GM15510 (cell line): ENCODE data around the gene BTG2.
A peak's percentile ranks its signal among the peaks of the same experiment; 100 is the strongest.

Experiments
- POLR2A ChIP-seq: IDR thresholded peaks from 3 replicates; pipeline ENCODE4 v1.6.1; 2011; ENCODE audit warnings: borderline replicate concordance; ENCODE audit not compliant: insufficient read length; ENCODE audit errors: extremely low read depth

Gene BTG2

DNA sequence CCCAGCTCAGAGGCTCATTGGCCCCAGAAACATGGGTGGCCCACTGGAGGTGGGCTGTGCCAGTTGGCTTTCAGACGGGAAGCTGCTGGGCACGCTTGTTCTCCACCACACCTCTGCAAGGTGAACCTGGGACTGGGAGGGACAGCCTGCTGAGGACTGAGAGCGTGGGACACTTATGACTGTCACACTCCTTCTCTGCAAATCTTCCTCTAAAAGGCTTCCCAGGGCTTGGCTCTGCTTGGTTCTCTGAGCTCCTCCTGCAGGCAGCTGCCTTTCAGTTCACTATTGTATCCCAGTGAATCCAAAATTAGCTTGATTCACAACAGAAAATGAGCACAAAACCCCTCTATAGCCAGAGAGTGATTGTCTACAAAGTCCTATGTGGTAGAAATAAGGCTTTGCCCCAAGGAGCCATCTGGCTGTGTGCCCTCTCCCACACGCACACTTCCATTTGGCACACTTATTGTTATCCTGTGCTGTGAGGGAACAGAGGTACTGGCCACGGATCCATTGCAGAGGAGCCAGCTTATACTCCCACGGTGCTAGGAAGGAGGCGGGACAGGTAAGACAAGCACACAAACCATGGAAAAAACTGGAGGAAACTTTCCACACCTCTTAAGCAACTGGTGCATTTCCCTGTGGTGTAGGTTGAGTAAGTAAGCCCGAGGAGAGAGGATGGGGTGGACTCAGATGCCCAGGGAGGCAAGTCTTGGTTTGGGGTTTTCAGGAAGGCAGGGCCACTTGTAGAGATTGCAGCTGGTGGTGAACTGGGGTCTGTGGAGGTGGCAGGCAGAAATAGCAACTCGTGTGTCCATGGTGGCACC is 18.9 kb upstream of the BTG2 start:
- TF ChIP-seq POLR2A, result no peak

DNA sequence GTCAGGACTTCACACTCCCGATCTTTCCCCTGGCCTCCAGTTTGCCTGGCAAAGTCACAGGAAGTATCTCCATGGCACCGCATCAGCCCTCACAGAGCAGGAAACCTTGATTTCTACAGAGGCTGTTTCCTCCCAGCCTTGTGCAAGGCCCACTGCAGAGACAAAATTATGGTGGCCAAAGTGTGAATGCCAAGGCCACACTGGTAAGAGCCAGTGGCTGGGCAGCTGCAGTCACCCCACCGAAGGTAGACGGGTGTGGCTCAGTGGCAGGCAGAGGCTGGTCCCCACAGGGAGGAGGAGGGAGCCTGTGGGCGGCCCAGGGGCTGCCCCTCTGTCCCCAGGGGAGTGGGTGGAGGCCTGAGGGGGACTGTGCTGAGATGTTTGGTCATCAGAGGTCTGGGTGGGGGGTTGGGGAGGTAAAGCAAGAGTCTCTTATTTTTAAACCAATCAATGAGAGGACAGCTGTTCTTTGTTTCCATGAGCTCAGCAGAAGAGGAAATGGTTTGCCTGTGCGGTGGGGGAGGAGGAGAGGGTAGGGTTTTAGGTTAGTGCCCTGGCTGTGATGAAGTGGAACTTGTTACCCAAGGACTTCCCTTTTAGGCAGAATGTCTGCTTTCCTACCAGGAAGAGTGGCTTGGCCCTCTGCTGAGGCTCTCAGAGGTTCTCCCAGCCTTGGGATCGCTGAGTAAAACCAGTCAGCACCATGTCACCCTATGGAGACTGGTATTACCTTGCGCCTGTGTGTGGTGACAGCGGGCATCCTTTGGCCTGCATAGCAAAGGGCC is 18.0 kb upstream of the BTG2 start:
- peak; percentile 70 for TF ChIP-seq POLR2A

DNA sequence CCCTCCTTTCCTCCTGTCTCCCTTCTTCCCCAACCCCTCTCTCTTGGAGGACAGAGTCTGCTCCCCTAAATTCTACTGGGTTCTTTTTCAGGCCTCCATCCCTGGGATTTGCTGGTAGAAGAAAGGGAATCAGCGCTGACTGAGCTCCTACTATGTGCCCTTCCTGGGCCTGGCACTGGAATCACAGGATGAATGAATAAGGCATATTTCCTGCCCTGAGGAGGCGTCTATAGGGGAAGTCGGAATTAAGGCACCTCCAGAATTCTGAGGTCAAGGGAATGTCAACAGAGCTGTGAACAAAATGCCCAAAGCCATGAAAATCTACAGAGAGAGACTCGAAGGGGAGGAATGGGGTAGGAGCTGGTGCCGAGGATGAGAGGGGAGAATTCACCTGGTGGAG is 17.4 kb upstream of the BTG2 start:
- TF ChIP-seq POLR2A, result no peak

DNA sequence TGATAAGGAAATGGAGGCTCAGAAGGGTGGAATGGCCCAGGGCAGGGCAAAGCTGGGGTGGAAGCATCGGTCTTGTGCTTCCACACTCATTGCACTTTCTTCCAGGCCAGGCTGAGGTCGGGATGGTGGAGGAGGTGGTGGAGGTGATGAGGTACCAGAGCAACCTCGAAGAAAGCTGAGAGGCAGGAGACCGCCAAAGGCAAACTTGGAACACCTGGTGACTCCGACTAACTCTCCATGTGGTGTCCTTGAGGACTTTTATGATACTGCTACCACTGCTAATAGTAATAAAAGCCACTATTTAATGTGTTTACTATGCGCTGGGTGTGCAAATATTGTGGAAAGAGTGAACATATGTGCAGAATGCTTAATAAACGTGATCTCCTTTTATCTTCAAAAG is 16.9 kb upstream of the BTG2 start:
- TF ChIP-seq POLR2A, result no peak

DNA sequence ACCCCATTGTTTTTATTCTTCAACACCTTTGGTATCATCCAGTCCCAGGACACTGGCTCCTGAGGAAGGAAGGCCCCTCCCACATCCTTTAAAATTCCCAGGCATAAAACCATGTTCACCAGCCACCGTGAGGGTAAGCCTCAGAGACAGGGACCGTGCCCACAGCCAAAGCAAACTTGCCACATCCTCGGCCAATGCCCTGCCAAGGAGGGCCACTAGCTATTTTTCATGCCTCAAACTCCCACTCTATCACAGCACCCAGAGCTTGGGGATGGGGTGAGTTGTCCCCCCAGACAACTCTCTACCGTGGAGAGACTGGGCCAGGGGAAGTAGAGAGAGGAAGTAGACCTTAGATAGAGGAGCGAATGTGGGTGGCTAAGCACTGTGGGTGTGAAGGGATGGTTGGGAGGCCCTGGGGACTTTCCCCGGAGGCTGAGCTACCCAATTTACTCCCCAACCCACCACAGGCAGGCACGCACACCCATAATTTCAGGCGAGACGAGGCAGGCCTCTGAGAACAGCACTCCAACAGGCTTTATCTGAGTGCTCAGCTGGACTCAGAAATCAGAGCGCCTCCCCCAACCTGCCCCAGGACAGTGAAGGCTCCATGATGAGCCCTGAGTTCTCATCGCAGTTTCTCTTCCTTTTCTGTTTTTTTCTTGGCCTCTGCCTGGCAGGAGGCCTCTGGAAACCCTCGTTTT is 15.9 kb upstream of the BTG2 start:
- peak; percentile 68 for TF ChIP-seq POLR2A

DNA sequence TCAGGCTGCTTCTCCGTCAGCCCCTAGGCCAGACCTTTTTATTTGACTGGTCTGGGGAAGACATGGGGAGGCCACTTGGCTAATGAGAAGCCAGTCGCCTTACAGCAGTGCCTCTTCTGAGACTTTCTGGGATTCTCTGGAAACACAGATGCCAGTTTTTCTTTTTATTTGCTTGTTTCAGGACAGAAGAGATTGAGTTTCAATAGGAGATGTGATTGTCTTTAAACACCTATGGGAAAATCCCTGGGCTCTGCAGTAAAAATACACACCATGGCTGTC is 15.4 kb upstream of the BTG2 start:
- no peak for TF ChIP-seq POLR2A

DNA sequence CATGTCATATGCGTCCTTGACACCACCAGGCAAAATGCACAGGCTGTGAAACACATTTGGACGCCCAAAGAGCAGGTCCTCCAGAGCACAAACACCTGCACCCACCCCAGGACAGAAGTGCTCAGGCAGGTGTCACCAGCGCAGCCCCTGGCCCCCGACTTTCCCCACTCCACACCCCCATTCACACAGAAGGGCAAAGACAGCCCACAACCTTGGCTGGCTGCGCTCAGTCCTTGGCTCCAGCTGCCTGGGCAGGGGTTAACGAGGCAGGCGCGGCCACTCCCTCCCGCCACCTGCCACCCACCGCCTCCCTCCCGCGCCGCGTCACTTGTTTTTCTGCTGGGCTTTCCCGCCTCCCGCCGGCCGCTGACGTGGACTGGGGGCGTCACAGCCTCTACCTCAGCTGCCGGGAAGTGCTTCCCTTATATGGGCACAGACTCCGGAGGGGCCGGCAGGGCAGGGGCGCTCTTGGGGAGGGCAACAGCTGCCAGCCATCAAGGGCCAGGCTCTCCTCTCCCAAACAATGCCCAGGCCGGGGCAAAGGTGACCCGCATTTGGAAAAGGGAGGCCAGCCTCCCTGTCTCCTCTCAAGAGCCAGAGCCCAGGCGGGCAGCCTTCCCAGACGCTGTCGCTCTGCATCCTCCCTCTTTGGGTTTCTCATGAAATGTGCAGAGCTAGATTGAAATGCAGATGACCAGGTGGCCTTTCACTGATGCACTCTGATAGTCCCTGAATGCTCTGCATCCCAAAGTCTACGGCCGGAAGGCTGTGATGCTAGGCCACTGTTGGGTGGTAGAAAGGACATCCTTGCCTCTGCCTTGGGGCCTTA is 14.8 kb upstream of the BTG2 start:
- peak; percentile 73 for TF ChIP-seq POLR2A

DNA sequence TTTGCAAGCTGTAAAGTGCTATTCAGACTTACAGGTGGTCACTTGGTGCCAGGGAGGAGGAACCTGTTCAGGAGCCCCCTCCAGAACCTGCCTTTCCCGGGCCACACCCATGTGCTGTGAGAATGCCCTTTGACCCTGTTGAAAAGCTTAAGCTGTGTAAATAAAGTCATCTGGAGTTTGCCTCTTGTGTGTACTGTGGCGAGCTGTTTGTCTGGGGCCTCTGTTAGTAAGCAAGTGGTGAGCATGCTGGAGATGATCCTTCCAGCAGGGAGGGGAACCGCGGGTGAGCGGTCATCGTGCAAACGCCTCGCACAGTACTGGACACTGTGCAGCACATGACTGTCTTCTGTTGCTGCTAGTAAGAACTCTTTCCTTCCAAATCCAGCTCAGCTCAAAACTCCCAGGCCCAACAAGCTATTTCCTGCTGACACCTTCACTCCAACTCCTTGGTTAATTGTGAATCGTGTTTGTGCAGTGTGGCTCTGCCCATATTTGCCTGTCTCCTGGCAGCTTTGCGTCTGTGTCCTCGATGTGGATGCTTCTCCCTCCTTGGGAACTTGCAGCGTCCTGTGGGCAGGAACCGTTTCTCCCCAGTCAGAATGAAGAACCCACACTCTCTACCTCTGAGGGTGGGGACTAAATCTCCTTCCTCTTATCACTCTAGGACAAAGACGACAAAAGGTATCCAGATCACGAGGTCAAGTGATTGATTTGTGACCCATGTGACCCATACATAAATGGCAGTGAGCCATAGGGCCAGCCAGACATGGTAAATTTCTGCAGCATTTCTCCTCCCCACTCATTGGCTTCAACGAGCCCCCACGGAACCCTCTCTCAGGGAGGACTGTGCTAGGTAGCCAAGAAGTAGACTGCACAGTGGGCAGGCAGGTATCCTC is 13.9 kb upstream of the BTG2 start:
- TF ChIP-seq POLR2A, result no peak

DNA sequence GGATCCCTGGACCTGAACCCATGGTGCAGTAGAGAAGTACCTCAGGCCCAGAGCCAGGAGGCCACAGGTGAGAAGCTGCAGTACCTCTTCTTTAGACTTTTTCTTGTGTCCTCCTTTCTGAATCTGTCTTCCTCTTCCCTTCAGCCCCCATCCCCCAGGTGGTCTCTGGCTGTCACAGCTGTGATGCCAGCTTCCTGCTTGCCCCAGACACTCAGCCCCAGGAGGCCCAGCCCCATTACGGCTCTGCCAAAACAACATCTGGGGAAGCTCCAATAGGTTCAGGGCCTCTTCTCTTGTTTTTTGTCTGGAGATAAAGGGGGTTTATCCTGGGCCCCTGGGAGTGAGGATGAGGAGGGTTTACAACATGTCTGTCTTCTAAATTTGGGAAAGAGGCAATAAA is 9.5 kb upstream of the BTG2 start:
- TF ChIP-seq POLR2A, result no peak

DNA sequence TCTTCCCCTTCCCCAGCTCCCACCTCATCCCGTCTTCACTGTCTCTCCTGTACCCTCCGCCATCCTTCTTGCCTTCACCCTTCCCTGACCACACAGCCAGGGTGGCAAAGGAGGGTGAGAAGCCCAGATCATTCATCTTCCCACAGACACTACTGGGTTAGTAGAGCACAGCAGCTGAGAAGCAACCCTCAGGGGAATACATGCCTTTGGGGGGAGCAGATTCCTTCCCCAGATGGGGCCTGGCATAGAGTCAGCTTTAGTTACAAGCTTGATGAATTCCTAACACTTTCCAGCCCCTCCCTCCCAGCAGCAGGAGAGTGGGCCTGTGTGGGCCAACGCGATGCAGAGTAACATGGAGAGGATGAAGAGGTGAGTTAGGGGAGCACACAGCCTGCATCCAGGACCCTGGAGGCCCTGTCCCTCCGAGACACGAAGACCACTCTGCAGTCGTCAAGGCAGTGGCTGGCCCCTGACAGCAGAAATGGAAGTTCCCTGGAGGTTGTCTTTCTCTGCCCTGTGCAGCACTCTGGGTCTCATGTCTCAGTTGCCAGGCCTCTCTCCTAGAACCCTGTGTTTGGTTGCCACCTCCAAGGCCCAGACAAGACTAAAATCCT is 8.8 kb upstream of the BTG2 start:
- TF ChIP-seq POLR2A, result no peak

DNA sequence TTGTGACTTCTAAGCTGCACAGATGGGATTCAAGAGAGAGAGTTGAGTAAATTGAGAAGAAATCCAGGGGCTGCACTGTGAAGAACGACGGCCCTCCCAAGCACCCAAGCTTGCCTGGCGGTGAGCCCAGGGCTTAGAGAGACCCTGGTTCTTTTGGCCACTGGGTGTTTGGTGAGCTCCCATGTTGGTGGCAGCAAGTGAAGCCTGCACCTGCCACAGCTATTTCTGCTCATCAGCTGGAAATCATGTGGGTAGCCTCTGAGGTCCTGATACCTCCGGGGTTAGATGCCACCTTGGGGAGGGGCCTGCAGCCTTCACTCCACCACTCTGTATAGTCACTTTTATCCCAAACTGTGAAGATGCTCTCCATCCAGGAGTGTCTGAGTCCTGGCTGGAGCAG is 6.2 kb upstream of the BTG2 start:
- peak; percentile 45 for TF ChIP-seq POLR2A

DNA sequence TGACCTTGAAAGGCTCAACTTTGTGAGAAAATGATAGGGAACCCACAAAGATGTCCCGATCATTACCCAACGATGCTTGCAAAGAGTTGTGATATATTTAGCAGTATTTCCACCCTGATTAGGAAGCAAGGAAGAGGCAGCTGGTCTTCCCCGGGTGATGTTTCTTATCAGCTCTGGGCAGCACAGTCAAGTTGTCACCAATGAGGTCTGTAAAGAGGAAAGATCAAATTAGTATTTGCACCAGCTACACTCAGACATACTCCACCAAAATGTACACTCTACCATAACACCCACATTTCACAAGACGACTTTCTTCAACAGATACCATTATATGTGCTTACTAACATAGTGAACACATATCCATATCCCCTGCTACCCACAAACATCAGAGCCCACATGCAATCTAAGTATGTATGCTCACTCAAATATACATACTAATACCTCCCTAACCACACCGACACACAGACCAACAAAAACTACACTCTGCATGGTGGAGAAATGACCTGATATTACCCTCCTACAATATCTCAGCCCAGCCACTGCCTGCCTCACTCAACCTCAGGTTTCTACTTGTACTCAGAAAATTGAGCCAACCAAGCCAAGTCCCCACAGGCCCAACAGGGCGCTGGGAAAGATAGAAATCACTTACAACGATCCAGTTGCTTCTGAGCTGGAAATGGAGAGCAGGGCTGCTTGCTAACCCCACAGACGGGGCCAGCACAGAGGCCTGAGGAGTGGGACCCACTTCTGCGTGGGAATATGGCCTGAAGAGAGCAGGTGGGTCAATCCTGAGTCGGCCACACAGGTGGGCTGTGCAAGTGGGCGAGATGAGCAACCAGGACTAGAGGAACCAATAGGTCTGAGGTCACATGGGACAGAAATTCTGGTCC is 4.6 kb upstream of the BTG2 start:
- TF ChIP-seq POLR2A, result no peak

DNA sequence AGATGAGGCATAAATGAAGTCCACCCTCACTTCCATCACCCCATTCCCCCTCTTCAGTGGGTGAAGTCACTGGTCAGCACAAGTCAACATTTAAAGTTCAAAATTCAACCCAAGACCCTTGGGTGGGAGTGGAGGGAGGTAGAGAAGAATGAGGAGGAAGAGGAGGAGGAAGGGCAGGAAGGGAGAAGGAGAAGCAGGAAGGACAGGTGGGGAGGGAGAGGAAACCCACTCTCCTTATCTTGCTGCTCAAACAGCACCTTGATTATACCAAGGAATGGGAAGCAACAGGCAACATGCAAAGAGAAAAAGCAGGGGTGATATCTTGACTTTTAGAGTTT is 4.0 kb upstream of the BTG2 start:
- TF ChIP-seq POLR2A, result no peak
